GM12874 (cell line): ENCODE data around the gene CYP46A1.

Experiments
- CTCF ChIP-seq: IDR thresholded peaks from 2 replicates; pipeline ENCODE4 v1.5.1; 2011; ENCODE audit warnings: low read depth, mild to moderate bottlenecking, control low read depth, low read length, moderate library complexity; ENCODE audit not compliant: insufficient read depth

CYP46A1 gene

GRCh38 chr14:99666533-99666932, 17.6 kb upstream of the CYP46A1 start:
- no peak for TF ChIP-seq CTCF

- no peak for TF ChIP-seq CTCF
These were observed 17.1 kb upstream of the CYP46A1 start for GRCh38 chr14:99667045-99667444.

GRCh38 chr14:99667821-99668220, 16.3 kb upstream of the CYP46A1 start:
- no peak for TF ChIP-seq CTCF

- no peak for TF ChIP-seq CTCF
These were observed 15.5 kb upstream of the CYP46A1 start for GRCh38 chr14:99668307-99669295.

GRCh38 chr14:99670361-99671234, 13.5 kb upstream of the CYP46A1 start:
- no peak for TF ChIP-seq CTCF

- no peak for TF ChIP-seq CTCF
These were observed 12.6 kb upstream of the CYP46A1 start for GRCh38 chr14:99671235-99672224.
